Measurements from ENCODE around the gene RTN4R.

Gene RTN4R

DNA sequence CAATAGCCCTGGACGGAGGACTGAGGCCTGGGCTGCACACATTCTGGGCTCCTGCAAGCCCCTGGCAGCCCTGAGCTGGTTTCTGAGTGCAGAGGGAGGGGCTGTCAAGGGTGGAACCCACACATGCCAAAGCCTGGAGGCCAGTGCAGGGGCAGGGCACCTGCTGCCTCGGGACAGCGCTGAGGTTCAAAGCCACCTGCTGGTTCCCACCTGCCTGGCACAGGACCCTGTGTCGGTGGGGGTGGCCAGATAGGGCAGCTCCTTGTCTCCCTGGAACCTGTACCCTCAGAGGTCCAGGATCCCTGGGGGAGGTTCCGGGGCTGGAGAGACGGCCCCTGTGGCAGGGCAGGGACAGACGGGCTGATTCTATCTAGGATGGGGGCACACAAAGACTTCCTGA, 40.8 kb downstream of the RTN4R start:
- no peak for DNase-seq
- intact Hi-C loops (cut with DNase I): no loop called here

DNA sequence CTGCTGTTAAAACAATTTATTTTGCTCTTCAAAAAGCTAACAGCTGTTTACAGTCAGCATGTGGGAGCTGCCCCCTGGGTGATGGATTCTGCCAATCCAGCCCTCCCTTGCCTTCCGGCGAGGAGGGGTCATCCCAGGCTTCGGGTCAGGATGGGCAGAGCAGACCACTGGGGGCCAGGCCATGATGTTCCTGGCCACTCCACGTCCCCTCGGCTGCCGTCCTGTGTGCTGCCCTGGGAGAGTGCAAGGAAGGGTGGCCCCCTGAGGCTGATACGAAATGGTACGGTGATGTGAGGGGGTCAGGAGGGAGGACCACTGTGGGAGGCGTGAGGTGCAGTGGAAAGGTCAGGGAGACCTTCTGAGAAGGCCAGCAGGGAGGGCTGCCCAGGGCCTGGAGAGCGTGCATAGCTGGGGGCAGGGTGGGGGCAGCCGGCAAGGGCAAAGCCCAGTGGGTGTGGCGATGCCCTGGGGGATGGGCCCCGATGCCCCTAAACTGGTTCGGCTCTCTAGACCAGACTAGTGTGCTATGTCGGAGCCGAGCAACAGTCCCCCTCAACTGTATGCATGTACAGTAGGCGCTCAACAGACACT, 41.3 kb downstream of the RTN4R start:
- DNase-seq: no peak
- intact Hi-C loops (cut with DNase I): no loop called here

DNA sequence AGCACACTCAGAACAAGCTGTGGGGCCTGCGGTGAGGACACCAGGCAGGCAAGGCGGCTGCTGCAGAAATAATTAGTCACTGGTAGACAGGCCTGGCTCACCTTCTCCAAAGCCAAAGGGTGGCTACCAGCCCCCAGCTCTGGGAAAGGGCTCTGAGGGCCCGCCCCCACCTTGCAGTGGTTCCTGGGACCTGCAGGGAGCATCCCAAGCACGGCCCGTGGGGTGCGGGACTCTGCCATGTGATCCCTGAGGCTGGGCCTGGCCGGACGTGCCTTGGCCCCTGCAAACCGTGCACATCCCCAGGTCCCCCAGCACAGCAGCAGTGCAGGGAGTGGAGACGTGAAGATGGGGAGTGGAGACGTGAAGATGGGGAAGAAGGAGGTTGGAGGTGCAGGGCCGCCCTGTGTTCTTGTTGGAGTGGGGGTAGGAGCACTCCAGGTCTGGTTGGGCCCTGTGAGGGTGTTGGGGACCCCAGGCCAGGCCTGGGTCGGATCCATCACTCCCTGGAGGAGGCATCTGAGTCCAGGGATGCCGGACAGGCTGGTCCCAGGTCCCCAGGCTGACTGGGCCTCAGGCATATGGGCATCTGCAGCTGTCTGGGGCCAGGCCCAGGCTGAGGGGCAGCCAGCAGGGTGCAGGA, 41.9 kb downstream of the RTN4R start:
- DNase-seq: no peak
- intact Hi-C loops (cut with DNase I): no loop called here

DNA sequence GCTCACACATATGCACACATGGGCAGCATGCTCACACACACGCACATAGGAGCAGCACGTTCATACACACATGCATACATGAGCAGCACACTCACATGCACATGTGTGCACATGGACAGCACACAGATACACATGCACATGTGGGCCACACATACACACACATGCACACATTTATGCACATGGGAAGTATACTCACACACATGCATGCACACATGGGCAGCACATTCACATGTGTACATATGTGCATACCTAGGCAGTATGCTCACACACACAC, 42.5 kb downstream of the RTN4R start:
- intact Hi-C loops (cut with DNase I): no loop called here
- no peak for DNase-seq

DNA sequence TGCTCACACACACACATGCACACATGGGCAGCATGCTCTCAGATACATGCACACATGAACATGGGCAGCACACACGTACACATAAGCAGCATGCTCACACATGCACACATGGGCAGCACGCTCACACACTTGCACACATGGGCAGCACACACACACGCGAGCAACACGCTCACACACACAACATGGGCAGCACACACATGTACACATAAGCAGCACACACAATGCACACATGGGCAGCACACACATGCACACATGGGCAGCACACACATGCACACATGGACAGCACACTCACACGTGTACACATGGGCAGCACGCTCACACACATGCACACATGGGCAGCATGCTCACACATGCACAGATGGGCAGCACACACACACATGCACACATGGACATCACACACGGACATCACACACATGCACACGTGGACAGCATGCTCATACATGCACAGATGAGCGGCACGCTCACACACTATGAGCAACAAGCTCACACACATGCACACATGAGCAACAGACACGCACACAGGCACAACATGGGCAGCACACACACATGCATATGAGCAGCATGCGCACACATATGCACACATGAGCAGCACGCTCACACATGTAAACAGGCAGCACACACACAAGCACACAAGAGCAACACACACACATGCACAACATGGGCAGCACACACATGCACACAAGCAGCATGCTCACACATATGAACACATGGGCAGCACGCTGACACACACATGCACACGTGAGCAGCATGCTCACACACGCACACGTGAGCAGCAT, 43.0 kb downstream of the RTN4R start:
- intact Hi-C loops (cut with DNase I): no loop called here
- no peak for DNase-seq

DNA sequence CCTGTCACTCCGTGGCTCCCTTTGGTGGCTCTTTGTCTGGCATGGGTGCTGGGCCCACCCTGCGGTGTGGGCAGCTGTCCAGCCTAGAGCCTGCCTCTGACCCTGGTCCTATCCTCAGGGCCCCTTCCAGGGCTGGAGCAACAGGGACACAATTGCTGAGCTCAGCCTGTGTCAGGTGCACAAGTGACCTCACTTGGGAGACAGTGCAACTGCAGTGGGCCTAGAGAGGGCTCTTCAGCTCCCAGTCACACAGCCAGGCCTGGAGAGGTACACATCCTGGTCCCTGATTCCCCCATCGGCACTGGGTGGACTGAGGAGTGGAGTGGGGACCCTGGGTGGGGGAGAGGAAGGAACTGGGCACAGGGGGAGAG, 43.9 kb downstream of the RTN4R start:
- DNase-seq: no peak
- intact Hi-C loops (cut with DNase I): no loop called here

DNA sequence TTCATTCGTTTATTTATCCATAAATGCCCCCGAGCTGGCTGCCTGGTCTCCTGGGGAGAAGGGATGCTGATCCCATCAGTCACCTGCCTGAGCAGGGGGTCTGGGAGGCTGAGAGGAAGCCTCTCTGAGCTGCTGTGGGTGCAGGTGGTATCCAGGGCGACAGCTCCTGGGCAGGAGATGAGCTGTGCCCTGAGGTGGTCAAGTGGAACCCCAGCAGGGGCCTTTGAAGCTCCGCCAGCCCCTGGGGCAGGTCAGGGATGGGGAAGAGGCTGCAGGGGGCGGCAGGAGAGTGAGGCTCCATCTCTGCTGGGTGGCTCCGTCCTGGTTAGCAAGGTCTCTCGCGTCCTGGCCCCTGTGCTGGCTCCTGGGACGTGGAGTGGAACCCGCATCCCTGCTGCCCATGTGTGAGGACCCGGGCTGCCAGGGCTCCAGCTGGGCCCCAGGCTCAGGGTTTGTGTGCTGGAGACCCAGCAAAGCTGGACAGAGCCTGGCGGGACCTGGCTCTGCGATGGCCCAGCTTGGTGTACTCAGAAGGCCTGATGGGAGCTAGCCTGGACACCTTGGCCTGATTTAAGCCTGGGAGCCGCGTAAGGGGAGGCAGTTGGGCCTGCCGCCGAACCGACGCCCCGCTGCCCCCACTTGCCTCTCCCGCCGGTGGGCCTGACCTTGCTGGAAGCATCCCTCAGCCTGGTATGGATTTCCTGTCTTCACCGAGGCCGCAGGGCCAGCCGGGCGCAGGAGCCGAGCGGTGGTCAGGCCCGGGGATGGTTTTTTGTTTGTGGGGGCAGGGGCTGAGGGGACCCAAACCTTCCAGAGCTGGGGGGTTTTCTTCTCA, 44.5 kb downstream of the RTN4R start:
- intact Hi-C loops (cut with DNase I): no loop called here
- DNase-seq: no peak

DNA sequence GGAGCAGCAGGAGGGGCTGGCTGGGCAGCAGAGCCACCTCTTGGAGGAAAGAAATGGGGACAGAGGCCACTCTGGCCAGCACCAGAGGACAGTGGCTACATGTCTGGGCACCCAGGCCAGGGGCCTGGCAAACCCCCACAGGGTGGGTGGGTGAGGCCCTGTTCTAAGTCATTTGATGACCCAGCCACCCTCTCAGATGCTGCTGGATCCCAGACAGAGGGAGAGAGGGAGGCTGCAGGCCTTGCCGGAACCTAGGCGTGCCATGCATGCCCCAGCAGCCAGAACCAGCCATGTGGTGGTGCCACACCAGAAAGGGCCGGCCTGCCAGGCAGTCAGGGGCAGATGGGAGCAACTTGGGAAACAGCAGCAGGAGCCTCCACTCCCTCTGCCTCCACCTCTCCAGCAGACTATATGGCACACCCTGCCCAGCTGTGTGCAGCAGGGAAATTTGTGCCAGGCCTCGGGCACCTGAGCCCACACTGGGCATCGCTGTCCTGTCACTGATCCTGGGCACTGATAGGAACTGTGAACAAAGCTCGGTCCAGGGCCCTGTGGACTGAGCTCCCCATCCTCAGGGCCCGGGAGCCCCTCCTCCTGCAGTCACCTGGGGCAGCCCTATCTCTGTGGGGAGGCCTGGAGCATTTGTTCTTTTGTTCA, 45.2 kb downstream of the RTN4R start:
- intact Hi-C loops (cut with DNase I): no loop called here
- DNase-seq: no peak

DNA sequence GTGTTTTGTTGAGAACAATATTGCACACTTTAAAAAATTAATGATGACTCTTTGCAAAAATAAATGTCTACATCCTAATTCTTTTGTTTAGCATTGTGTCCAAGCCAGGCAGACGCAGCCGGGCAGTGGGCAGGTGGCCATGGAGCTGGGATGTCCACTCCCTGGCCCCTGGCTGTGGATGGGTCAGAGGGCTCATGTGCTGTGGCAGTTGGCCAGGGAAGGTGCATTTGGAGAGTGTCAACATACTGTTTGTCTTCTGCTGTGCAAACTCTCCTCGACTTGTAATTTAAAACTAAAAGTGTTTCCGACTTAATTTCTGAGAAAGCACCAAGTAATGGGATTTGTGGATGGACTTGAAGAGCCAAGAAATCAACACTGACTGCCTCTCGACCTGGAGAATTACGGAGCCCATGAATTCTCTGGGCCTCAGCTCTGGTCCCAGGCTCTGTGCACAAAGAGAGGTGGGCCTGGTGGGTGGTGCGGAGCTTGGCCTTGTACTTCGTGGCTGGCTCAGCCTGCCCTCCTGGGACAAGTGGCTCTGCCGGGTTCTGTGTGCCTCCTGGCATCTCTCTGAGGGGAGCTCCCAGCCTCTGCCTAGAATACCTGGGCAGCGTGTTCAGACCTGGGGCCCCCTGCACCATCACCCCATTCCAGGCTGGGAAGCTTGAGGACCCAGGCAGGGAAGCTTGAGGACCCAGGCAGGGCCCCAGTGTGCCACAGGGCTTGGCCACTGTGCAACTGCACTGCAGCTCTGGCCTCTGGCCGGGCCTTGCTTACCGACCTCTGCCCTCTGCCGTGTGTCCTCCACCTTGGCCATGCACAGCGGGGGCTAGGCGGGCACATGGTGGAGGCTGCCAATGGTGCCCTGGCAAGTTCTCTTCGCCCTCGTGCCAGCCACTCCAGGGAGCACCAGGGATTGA, 46.4 kb downstream of the RTN4R start:
- peak in 15 of 42 donors; percentile 22 to 63 (median 49) for DNase-seq
- intact Hi-C loops (cut with DNase I): no loop called here

DNA sequence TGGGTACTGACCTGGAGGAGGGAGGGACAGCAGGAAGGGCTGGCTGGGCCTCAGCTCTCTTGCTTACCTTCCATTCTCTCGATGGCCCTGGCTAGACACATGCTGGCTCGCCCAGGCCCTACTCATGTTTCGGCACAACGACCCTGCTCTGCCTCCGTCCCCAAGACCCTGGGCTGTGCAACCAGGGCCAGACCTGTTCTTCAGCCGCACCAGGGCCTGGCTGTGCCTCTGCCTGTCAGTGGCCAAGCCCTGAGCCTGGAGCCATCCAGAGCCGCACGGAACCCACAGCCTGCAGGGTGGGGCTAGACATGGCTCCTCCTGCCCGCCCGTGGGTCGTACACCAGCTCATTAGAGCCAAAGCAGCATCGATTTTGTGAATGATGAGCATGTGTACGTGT, 47.5 kb downstream of the RTN4R start:
- DNase-seq: no peak
- intact Hi-C loops (cut with DNase I): no loop called here

DNA sequence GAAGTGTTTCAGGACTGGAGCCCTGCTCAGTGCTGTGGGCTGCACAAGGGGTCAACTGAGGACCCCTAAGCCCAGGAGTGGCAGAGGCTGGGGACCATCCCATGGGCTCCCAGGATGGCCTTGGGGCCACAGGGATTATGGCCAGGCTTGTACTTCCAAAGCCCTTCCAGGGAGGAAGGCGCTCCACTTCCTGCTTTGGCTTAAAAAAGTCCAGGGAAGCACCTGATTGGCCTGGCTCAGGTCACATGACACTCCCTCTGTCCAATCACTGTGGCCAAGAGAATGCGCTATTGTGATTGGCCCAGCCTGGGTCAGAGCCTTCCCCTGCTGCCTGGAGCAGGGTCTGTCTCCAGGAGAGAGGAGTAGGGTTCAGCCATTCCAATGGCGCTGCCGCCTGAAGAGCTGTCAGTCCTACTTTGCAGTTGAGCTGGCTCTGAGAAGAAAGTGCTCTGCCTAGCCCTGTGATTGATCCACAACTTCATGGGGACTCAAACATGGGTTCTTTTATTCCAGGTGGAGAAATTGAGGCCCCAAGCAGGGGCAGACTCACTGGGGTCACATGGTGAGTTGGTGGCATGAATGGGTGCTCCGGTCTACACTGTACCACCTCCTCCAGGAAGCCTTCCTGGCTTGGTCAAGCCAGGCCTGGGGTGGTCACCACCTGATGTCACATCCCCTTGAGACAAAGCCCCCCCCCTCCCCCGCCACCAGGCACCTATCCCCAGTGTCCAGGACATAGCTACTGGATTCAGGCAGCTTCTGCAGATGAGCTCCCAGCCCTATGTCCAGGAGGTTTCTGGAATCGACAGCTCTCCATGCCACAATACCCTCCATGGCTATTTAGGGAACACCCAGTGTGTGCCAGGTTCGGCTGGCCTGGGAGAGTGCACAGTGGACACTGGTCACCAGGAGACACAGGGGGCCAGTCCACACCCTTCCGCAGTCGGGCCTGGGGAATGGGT, 48.2 kb downstream of the RTN4R start:
- intact Hi-C loops (cut with DNase I): loop anchor here (10.0 kb wide), 1 partner anchor 55 kb away; no protein-coding TSS in a partner anchor
- DNase-seq: no peak

DNA sequence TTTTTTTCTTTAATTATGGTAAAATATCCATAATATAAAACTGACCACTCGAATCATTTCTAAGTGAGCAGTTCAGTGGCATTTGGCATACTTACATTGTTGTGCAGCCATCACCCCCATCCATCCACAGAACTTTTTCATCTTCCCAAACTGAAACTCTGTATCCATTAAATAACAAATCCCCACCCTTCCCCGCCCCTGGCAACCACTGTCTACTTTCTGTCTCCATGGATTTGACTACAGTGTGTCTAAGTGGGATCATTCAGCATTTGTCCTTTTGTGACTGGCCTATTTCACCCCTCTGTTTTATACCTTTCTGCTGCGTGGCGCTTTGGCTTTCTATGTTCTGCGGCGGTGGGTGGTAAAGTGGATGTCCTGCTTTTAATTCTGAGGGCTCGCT, 49.1 kb downstream of the RTN4R start:
- no peak for DNase-seq
- intact Hi-C loops (cut with DNase I): loop anchor here (10.0 kb wide), 1 partner anchor 54 kb away; no protein-coding TSS in a partner anchor

DNA sequence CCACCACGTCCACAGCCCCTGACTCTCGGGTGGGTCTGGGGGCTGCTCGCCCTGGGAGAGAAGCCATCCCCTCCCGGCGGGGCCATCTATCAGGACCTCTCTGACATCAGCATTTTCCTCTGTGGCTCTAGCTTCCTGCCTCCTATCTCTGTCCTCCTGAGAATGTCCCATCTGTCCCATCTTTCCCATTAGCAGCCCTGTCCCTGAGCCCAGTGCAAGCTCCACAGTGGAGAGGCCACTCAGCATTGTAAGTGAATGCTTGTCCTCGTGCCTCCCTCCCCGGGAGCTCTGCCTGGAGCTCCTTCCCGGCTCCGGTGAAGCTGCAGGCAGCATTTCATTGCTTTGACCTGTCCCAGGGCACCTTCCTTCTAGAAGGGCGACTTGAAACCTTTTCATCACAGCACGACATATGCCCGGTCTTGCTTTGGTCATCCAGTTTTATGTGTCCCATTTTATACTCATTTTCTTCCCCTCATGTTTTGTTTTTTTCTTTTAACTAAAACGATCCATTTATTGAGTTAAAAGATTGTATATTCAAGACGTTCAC, 49.7 kb downstream of the RTN4R start:
- DNase-seq: no peak
- intact Hi-C loops (cut with DNase I): loop anchor here (10.0 kb wide), 1 partner anchor 54 kb away; no protein-coding TSS in a partner anchor

DNA sequence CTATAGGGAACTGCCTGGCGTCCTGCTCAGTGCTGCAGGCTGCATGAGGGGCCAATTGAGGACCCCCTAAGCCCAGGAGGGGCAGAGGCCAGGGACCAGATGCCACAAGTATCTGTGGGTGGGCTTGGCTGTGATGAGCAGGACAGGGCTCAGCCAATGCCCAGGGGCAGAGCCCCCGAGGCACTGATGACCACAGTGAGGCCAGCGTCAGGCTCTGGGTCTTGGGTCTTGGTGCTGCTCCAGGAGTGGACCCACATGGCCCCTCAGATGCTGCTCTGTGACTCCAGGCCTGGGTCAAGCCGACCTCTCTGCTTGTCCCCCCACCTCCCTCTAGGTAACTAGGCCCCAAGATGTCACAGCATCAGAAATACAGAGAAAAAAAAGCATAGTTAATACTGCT, 50.6 kb downstream of the RTN4R start:
- intact Hi-C loops (cut with DNase I): loop anchor here (10.0 kb wide), 1 partner anchor 53 kb away; no protein-coding TSS in a partner anchor
- no peak for DNase-seq

DNA sequence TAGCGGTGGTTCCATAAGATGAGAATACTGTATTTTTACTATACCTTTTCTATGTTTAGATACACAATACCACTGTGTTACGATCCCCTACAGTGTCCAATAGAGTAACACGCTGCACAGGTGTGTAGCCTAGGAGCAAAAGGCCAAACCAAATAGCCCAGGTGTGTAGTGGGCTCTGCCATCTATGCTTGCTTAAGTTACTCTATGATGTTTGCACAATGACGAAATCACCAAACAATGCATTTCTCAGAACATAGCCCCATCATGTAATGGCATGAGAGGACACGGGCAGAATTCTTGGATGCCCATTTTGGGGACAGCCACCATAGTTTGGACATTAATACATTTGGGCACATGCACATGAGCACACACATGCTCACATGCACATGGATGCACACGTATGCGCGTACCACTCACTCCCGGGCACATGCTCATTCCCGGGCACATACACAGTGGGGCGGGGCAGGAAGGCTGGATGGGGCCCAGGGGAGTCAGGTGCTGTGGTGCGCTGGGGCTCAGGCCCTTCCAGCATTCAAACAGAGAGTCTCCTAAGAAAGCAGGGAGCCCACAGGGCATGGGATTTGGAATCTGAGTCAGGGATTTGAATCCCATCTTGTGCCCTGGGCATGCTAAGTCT, 51.1 kb downstream of the RTN4R start:
- no peak for DNase-seq

DNA sequence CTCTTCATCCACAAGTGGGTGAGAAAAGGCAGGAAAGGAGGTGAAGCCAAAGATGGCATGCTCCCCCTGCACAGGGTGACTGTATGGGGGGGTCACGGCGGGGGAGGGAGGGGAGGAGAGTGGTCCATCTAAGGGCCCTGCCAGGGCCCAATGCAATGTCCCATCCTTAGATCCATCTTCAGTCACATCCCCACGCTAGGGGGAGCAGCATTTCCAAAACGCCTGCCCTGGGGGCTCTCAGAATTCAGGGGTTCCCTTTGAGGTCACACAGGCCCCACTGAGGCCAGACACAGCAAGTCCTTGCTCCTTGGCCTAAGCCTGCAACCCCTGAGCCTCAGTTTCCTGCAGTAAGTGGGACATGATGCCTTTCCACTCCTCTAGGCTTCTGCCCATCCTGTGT, 52.4 kb downstream of the RTN4R start:
- intact Hi-C loops (cut with DNase I): loop anchor here (10.0 kb wide), 1 partner anchor 51 kb away; no protein-coding TSS in a partner anchor

More for the DNA sequence above, 51.1 kb downstream of the RTN4R start:
- intact Hi-C loops (cut with DNase I): loop anchor here (10.0 kb wide), 1 partner anchor 52 kb away; no protein-coding TSS in a partner anchor

More for the DNA sequence above, 52.4 kb downstream of the RTN4R start:
- no peak for DNase-seq
